Hematopoietic multipotent progenitor cell treated with erythropoietin and hydrocortisone succinate and interleukin-3 and kit ligand, for 6 days (in vitro differentiated cells): ENCODE results near the gene BTBD7.
"Not testable (repeated sequence)": the region's sequence is repeated elsewhere in the genome, so short reads cannot be mapped to it uniquely, and the experiment has no call there.

Experiments used
- DNase-seq: peaks from one replicate; pipeline ENCODE4 v3.0.0-alpha.2; 2015

BTBD7 gene, protein sequence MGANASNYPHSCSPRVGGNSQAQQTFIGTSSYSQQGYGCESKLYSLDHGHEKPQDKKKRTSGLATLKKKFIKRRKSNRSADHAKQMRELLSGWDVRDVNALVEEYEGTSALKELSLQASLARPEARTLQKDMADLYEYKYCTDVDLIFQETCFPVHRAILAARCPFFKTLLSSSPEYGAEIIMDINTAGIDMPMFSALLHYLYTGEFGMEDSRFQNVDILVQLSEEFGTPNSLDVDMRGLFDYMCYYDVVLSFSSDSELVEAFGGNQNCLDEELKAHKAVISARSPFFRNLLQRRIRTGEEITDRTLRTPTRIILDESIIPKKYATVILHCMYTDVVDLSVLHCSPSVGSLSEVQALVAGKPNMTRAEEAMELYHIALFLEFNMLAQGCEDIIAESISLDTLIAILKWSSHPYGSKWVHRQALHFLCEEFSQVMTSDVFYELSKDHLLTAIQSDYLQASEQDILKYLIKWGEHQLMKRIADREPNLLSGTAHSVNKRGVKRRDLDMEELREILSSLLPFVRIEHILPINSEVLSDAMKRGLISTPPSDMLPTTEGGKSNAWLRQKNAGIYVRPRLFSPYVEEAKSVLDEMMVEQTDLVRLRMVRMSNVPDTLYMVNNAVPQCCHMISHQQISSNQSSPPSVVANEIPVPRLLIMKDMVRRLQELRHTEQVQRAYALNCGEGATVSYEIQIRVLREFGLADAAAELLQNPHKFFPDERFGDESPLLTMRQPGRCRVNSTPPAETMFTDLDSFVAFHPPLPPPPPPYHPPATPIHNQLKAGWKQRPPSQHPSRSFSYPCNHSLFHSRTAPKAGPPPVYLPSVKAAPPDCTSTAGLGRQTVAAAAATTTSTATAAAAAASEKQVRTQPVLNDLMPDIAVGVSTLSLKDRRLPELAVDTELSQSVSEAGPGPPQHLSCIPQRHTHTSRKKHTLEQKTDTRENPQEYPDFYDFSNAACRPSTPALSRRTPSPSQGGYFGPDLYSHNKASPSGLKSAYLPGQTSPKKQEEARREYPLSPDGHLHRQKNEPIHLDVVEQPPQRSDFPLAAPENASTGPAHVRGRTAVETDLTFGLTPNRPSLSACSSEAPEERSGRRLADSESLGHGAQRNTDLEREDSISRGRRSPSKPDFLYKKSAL

GRCh38 chr14:93332853-93333630 is at the start of gene BTBD7:
Gene BTBD7, minus strand, starts transcription at chr14:93333036. Its CDS starts 36,985 bp downstream, at chr14:93296051.
- DNase-seq, result peak; percentile 99

GRCh38 chr14:93381644-93382043 is 48.8 kb upstream of the BTBD7 start:
- no peak for DNase-seq

DNA sequence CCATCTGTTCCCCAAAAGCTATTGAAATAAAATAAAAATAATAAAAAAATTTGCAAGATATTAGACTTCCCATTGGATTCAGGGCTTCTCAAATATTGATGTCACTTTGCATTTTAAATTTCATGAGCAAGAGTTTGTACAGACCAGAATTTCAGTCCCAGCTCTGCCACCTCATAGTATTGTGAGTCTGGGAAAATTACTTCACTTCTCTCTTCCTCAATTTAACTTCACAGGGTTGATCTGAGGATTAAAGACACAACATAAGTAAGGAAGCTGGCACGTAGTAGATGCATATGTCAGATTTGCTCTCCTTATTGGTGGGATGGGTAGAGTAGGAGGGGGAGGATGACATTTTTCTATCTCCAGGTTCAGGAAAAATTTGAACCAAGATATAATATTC is 47.0 kb upstream of the BTBD7 start:
- no peak for DNase-seq

- DNase-seq, result no peak
These were observed 42.9 kb upstream of the BTBD7 start for GRCh38 chr14:93375673-93376156.

DNA sequence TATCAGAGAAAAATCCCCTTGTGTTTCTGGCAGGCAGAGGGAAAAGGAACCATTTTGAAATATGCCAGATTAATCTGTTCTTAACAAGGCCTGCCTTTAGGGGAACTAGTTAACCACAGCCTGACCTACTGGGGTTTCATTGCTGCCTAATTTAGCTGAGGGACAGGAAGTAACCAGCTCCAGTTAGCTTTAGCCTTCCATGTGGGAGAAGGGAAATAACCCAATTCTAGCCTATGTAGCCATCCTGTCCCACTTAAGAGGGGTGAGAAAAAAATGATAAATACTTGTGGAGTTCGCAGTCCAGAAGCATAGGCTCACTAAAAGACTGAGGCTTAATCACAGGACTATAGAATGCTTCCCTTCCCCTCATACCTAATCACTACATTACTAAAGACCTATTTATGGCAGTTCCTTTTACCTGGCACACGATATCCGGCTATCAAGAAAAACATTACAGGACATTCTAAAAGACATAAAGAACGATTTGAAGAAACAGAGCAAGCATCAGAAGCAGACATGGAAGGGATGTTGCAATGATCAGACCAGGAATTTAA is 37.0 kb upstream of the BTBD7 start:
- peak; percentile 45 for DNase-seq

DNA sequence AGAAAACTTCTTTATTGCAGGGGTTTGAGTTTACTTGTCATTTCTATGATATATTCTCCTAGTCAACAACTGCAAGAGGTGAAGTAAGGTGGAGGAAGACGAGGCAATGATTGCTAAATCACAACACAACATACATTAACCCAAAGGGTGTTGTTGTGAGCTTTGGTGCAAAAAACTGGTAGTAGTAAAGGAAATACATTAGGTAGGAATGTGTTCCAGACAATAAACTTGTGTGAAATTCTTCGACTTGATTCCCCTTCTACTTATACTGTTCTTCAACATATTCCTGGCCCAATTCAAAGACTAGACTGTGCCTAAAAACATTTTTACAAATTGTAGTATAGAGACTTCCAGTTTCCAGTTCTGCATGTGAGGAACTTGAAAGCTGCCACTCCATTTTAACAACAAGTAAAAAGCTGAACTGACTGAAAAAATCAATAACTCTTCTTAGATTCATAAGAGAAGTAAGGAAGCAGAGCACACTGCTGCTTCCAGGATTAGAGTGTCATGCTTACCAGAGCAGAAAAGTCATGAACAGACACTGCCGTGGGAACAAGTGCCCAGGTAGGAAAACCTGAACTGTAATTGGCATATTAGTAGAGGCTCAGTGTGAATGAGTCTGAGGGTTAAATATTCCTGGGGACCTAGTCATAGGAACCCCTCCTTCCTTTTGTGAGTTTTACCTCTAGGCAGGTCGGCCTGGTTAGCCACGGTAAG is 36.3 kb upstream of the BTBD7 start:
- no peak for DNase-seq

DNA sequence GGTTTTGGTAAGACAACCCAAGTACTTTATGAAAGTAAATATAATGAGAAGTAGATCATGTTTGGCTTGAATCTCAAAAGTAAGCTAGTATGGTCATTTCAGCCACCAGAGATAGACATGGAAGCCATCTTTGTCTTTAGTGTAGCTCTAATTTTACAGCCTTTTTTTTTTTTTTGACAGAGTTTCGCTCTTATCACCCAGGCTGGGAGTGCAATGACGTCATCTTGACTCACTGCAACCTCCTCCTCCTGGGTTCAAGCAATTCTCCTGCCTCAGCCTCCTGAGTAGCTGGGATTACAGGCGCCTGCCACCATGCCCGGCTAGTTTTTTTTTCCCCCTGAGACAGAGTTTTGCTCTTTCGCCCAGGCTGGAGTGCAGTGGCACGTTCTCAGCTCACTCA is 22.0 kb upstream of the BTBD7 start:
- not testable (repeated sequence) for DNase-seq

- DNase-seq, result no peak
These were observed 15.5 kb upstream of the BTBD7 start for GRCh38 chr14:93348292-93348691.

DNA sequence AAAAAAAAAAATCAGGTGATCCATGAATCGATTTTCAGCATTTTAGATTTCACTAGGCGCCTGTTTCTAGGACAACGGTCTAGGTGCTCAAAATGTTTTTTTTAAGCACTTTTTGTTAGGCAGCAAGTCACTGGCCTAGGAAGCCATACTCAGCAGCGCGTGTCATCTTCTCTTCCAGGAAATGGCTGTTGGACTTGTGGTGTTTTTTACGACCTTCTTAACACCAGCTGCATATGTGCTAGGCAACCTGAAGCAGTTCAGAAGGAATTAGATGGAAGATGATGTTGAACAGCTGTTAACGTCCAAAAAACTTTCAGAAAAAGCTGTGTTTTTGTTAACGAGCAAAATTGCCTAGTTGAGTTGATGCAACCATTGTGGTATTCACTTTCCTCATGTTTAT is 15.0 kb upstream of the BTBD7 start:
- no peak for DNase-seq

DNA sequence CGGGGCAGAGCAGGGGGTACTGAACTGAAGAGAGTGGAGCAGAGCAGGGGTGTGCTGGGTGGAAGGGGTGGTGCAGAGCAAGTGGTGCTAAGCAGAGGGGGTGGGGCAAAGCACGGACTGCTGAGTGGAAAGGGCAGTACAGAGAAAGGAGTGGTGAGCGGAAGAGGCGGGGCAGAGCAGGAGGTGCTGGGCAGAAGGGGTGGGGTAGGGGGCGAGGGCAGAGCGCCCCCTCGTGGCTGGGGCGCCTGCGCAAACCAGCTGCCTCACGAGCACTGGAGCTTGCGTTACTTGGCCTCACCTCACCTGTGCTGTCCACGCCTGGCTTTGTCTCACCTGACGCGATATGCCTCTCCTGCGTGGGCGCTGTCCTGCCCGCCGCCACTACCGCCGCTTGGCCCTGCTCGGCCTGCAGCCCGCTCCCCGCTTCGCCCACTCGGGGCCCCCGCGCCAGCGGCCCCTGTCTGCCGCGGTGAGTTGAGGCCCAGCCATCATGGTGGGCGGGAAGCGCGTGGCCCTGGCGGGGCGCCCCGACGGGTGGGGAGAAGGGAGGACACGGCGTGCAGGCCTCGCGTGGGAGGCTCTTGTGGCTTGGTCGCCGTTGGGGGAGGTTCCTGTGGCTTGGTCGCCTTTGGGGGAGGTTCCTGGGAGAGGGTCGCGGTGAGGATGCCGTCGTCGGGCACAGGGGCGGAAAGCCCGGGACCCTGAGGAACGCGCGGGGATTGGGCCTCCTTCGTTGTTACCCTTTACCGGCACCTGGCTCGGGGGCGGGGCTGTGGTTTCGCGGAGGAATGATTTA is 14.3 kb upstream of the BTBD7 start, which contains the start of gene COX8C:
Gene COX8C, plus strand, starts transcription at position 257 of the 796 bp plus-strand sequence. Its CDS starts 87 bp downstream, at position 344.
- DNase-seq, result no peak

DNA sequence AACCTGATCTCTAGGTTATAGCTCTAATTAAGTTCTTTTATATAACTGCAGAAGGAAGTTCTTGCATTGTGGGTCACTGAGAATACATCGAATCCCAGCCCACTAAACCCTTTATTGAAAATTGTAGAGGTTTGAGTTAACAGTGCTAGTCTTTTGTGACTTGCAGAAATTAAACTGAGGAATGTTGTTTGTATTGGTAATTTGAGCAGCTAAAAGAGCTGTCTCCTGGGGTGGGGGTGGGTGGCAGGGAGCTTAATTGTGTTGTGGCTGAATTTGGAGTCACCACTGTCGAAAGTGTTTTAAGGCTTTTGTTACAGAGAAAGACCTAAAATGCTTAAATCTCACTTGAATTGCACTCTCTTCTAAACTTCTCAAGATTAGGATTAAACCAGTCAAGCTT is 11.0 kb upstream of the BTBD7 start:
- DNase-seq, result no peak

- DNase-seq, result peak; percentile 75
These were observed 10.4 kb upstream of the BTBD7 start for GRCh38 chr14:93343266-93343665.

DNA sequence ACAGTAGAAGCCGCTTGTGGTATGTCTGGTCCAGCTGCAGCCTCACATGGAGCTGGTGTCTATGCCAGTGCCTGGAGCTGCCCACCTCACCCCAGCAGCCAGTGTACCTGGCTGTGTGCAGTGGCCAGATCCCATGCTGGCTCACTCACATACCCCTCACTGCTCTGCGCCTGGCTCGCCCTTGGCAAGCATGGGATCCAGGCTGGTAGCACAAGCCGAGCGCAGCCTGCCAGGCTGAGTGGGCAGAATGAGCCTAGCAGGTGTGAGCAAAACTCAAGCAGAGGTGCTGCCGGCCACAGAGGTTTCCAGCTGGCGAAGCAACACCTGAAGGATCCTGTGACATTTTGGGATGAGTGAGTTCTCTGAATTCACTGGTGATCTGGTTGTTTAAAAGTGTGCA is 5.0 kb upstream of the BTBD7 start:
- DNase-seq, result no peak

DNA sequence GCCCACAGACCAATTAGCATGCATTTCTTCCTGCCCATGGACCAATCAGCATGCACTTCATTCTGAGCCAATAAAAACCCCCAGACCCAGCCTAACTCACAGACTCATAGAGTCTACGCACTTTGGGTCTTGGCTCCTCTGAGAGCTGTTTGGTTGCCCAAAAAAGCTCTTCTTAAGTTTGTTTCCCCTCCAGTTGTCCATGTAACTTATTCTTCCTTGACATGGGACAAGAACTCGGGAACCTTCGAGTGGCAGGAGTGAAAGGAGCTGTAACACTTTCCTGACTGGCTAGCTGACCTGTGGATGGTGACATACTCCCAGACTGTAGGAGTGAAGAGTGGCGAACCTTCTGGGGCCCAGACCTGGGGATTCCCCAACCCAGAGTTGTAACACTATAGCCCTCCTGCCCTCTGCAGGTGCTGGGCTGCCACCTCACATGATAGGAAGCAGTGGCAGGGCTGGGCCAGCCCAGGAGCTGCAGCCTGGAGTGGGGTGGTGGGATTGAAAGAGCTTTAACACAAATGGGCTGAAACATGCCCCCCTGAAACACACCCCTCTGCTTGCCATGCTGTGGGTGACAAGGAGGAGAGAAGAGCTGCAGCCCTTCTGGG is 4.4 kb upstream of the BTBD7 start:
- DNase-seq, result no peak

GRCh38 chr14:93333631-93334103 is 831 bp upstream of the BTBD7 start:
- DNase-seq, result peak; percentile 42

- peak; percentile 64 for DNase-seq
These were observed 411 bp downstream of the BTBD7 start for GRCh38 chr14:93332397-93332852.

GRCh38 chr14:93331728-93332396 is 974 bp downstream of the BTBD7 start:
- peak; percentile 46 for DNase-seq

- DNase-seq, result no peak
These were observed 1.7 kb downstream of the BTBD7 start for GRCh38 chr14:93331002-93331727.
